ENCODE data around the gene RC3H2.

- TF ChIP-seq CTCF (IDR thresholded peaks at IDR 0.05): peak in 1 of 5 experiments; percentile 16
- peak in 1 of 2 donors; percentile 91 for TF ChIP-seq EP300 (IDR thresholded peaks at IDR 0.05)
- TF ChIP-seq POLR2A (IDR thresholded peaks at IDR 0.05): peak; percentile 56 to 83
Observed at GRCh38 chr9:122940749-122941581, 35.8 kb upstream of the RC3H2 start, which contains the start of gene RABGAP1.

Data from tibial nerve (tissue), 4 donors.